Stimulated activated CD4-positive, alpha-beta T cell treated with anti-CD3 and anti-CD28 coated beads, Interleukin-15, amount 100 ng/mL, for 48 hours (primary cell): ENCODE data around the gene CSPG5.

Source experiments
- DNase-seq, 2 donors: peaks; one replicate each; pipeline ENCODE4 v3.0.0-alpha.2; 2020; ENCODE audit warnings: low read depth in 2 of 2

The CSPG5 gene

DNA sequence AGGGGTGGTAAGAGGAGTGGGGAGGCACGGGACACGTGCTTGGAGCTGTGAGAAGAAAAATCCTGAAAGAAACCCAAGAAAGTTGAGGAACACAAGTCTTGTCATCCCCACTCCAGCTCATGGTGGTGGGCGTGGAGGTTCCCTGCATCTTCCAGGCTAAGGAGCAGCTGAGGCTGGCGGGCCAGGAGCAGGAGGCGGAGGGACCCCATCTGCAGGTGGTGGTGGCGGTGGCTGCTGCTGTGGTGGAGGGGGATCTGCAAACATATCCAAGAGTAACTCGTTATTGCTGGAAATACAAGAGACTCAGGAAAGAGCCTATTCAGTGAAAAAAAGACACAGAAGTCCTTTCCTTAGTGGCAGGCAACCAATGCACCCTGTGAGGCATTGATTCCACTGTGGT is 9.4 kb upstream of the CSPG5 start:
- no peak for DNase-seq

DNA sequence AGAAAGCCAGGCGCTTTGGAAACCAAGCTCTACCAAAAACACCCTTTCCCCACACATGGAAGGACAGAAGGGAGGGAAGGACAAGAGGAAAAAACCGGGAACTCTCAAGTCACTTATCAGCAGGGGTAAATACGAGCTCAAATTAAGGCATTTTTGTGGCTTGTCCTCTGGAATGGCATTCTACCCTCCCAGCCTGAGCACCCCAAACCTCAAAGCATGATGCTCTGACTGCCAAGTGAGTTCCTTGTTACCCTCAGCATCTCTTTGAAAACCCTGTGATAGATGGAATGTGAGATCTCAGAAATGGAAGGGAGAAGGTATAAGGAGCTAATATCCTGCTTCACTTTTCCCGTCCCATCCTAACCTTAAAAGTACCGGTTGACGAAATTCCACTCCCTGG is 8.1 kb upstream of the CSPG5 start:
- DNase-seq, result no peak

GRCh38 chr3:47583320-47584075 is 4.8 kb upstream of the CSPG5 start:
- DNase-seq, result no peak

DNA sequence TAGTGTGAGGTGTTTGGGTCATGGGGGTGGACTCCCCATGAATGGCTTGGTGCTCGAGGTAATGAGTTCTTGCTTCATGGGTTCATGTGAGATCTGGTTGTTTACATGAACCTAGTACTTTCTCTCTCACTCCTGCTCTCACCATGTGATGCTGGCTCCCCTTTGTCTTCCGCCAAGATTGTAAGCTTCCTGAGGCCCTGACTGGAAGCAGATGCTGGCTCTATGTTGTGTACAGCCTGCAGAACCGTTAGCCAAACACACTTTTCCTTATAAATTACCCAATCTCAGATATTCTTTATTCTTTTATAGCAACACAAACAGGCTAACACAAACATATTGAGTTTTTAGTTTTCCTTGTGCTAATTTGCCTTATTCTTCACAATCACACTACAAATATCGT is 3.2 kb upstream of the CSPG5 start:
- DNase-seq, result no peak

- no peak for DNase-seq
Observed at GRCh38 chr3:47581422-47581821, 2.8 kb upstream of the CSPG5 start.

- no peak for DNase-seq
Observed at GRCh38 chr3:47580481-47580880, 1.8 kb upstream of the CSPG5 start.

DNA sequence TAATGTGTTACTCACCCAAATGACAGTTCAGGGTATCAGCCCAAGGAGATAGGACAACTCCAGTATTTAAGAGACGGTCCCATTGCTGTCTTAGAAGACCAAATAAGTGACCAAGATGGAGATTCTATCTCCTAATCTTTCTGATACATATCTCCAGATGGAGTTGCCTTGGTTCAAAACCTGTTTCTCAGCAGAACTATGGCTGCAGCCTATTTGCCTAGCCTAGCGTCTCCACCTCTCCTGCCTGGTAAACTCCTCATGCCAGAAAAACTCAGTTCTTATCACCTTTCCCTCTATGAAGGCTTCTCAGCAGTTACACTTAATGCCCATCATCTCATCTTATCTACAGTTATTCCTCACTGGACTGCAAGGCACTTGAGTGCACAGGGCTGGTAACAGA is 1.2 kb upstream of the CSPG5 start:
- DNase-seq, result no peak

GRCh38 chr3:47578119-47578632 is 489 bp downstream of the CSPG5 start:
- peak in 1 of 2 donors; percentile 14 for DNase-seq

DNA sequence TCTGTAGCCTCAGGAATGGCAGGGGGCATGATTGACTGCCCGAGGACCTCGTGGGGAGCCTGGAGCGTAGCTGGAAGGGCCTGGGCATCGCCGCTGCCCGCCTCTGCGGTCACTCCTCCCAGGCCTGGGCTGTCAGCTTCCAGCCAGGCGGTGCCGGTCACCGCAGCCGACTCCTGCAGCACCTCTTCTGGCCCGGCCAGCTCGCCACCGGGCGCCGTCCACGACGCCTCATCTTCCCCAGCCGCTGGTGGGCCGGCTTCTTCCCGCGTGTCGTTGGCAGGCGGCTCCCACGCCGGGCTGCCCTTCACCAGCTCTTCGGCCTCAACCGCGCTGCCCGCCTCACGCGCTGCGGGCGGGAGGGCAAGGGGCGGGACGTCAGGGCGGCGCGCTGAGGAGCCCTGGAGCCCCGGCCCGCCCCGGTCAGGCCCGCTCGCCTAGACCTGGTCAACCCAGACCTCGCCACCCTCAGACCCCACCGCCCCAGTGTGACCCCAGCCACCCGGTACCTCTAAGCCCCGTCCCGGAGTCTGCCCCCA is 1.0 kb downstream of the CSPG5 start:
- DNase-seq, result no peak

DNA sequence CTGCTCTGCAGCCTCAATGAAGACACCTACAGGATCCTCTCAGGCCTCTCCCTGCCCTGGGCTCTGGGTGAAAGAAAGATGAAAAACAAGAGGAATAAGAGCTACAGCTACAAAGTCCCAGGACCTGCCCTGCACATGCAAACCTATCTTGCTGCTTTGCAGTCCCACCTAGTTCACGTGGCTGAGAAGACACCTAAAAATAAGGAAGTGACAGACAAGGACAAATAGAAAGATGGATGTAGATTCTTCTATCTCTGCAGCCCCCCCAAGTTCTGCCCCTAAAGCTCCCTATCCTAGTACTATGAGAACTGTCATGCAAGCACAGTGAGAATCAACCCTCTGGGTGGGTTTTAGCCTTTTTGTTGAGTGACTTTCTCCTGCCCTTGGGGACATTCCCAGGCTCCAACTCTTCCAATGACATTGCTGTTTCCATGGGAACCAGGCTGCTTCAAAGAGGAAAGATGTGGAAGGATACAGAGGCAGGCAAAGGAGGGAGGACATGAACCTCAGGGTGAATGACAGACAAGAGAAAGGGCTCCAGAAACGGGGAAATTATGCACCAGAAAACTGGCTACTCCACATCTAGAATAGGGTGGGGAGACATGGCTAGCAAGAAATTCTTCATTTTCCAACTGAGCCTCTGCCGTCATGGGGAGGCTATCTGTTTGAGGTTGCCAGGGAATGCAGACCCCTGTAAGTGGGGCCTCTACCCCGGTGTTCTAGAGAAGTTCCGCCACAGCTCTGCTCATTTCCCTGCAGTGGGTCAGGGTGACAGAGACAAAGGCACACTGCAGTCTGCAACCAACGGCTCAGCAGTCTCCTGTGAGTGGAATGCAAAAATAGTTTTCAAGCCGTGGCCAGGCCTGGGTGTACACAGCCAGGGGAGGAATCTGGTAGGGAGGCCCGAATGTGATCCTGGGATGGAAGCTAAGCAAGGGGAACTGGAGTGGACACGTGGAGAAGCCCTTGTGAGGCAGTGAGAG is 5.2 kb downstream of the CSPG5 start:
- DNase-seq, result no peak

DNA sequence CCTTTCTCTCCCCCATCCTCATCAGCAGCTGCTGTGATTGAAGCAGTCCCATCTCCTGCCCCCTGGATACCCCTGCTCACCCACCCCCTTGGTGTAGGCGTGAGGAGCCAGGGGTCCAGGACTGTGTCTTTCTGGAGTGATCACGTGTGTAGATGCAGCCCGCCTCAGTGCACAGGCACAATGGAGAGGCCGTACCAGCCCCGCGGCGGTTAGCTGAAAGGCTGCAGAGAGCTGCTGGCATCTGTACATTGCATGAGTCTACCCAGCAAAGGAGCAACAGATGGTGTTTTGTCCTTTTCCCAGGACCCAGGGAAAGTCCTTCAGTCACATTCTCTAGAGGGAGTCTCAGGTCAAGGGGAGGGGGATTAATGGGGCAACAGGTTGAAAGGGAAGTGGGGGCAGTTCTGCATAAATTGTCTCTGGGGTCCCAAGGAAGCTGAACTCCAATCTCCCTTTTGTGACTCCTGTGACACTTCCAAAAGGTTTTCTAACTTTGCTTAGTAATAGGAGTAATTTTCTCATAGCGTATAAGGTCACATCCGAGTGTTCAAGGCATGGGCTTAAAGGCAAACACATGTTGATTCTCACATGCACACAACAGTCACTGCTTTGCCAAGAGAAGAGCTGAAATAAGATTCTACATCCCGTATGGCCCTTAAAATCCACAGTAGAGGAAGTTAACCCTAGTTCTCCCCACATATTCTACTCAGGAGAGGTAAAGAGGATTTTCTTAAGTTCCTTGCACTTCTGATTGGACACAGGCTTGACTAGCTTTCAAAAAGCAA is 7.1 kb downstream of the CSPG5 start:
- DNase-seq, result no peak

DNA sequence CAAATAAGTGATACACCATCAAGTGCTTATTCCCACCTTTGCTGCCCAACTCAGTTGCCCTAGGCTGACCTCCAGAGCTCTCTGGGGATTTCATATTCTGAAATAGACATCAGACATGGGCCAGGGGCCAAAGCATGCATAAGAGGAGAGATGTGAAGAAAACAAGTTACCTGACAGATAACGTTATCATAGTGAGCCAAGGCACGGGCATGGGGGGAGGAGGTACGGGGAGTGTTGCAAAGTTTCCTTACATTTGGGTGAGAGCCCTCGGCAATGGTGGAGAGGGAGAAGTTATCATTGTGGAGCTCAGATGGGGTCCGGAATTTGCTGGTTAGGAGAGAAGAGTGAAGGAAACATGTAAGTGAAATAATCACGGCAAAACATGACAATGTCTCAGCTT is 9.8 kb downstream of the CSPG5 start:
- no peak for DNase-seq

GRCh38 chr3:47567149-47567548 is 11.5 kb downstream of the CSPG5 start:
- DNase-seq, result no peak

DNA sequence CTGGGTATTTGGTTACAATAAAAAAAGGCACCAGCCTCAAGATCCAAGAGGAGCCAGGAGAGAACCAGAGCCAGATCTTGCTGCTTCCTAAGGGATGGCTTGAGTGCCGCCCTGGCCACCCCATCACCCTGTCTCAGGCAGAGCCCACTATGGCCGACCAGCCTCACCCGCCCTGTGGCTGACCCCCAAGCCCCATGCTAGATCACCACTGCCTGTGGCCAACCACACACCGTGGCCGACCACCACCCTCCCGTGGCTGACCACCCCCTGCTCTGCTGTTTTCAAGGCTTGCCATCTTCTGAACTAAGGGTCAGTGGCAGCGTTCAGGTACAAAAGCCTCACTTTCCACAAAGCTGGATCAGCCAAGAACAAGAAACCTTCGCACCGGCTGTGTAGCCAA is 12.0 kb downstream of the CSPG5 start:
- DNase-seq, result no peak

DNA sequence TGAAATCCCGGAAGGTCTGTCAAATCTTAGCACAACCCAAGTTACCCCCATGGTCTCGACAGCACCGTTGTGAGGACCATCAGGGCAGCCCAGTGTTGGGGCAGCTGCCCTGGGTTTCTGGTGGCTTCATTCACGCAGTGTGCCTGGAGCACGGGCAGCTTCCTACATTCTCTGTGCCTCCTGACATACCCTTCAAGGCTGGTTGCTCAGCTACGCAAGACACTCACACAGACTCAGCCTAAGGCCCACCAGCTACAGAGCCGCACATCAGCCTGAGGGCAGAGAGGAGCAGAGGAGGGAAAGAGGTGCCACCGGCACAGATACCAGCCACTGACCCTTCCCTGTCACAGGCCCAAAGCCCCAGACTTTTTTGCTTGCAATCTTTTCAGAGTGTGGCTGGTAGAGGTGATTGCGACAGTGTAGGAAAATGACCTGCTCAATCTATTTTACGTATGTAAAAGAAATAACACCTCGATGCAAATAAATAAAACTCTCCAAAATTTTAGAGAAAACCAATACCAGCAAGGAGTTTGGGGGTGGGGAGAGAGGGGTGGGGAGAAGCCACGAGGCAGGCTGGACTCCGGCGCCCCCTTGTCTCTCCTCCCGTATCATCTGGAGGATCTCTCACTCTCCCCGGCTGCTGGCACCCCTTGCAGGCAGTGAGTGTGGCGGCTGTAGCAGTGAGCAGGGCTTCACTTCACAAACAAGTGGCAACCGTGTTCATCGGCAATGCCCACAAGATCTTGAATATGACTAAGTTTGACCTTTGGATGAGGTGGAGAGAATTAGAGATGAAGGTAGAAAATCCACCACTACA is 12.7 kb downstream of the CSPG5 start:
- DNase-seq, result no peak

- DNase-seq, result no peak
Observed at GRCh38 chr3:47556351-47556750, 22.3 kb downstream of the CSPG5 start.

GRCh38 chr3:47554335-47554734 is 24.3 kb downstream of the CSPG5 start:
- no peak for DNase-seq

- DNase-seq, result no peak
Observed at GRCh38 chr3:47553407-47553806, 25.3 kb downstream of the CSPG5 start.

- DNase-seq, result no peak
Observed at GRCh38 chr3:47542471-47543173, 36.0 kb downstream of the CSPG5 start.

GRCh38 chr3:47541583-47542108 is 37.0 kb downstream of the CSPG5 start:
- no peak for DNase-seq
